Measurements from ENCODE around the gene TRANK1.

TRANK1 gene

GRCh38 chr3:36800533-36801116 lies 144.2 kb downstream of the TRANK1 start:
- no peak for DNase-seq (ENCODE audit: low read depth)

- DNase-seq (ENCODE audit: low read depth), result no peak
Measured at GRCh38 chr3:36796881-36797280, 148.0 kb downstream of the TRANK1 start.

DNA sequence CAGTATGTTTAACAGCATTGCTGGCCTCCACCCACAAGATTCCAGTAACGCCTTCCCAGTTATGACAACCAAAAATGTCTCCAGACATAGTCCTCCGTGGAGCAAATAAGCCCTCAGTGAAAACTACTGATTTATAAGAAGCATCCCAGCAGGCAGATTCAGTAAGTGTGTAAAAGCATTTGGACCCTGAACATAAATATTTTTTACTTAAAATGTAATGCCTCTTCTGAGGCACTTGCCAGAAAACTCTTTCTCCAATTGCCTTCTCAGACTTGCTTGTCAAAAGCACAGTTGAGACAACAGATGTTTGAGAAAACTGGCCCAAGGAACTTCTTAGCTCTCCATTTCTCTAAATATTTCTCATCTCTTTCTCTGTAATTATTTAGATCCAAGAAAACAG lies 148.7 kb downstream of the TRANK1 start:
- no peak for DNase-seq (ENCODE audit: low read depth)

DNA sequence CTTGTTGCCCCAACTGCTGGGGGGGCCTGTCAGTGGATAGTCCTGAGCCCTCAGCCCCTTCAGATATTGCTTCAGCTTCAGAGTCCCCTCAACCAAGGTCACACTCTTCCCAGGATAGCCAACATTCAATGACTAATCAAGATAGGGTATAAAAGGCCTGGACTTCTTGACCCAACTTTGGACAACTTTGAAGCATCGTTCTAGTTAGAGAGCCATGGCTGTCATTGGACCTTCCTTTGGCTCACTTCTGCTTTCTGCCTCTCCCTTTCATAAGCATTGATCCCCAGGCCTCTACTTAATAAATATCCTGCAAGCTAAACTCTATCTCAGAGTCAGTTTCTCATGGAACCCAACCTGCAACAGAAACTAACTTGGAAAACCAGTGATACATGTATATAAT lies 149.2 kb downstream of the TRANK1 start:
- no peak for DNase-seq (ENCODE audit: low read depth)

DNA sequence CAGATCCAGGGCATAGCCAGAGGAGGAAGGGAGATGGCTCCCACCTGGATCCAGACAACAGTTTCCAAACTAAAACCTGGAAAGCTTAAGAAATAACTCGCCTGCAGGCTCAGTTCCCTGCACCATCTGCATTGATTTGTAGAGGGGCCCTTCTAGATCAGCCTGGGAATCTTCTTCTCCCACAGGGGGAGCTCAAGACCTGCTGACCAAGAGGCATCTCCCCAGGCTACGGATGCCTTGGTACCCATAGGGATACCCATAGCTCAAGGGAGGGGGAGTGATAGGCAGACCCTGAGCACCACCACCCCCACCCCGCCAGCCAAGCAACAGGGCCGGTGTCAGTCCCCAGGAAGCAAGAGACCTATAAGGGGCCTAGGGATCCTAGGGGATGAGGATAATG lies 152.5 kb downstream of the TRANK1 start:
- no peak for DNase-seq (ENCODE audit: low read depth)

- DNase-seq (ENCODE audit: low read depth), result no peak
Measured at GRCh38 chr3:36790765-36791164, 154.1 kb downstream of the TRANK1 start.

DNA sequence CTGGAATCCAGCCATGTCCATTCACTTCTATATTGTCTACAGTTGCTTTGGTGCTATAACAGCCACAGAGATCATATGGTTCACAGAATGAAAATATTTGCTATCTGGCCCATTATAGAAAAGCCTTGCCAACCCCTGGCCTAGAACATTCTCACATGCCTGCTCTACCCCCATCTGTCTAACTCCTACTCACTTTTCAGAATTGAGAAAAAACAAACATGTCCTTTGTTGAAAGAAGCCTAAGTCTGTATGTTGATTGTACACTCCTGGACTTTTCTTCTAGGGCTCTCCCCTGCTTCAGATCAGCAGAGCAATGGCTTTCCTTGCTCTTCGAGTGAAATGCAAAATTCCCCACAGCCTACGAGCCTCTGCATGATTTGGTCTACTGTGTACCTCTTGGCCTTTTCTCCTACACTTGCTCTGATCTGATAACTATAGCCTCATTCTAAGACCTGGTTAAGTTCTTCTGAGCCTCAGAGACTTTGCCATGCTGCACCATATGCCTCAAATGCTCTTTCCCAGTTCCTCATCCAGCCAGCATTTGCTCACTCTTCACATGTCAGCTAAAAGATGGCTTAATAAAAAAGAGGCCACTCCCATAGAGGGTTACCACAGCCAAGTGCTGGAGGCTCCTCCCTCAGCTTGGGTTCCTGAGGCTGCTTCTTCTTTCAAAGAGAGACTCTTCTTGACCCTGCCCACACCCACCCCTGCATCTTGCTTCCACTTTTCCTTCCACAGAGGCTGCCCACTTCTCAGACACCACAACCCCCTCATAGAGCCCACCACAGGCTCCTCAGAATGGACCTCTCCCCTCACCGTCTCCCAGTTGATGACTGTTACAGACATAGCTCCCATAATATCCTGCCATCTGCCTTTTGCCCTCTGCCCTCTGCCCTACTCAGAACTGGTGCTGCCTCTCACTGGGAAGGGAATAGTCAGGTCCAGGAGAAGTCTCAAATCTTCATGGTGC lies 157.6 kb downstream of the TRANK1 start:
- DNase-seq (ENCODE audit: low read depth), result no peak

DNA sequence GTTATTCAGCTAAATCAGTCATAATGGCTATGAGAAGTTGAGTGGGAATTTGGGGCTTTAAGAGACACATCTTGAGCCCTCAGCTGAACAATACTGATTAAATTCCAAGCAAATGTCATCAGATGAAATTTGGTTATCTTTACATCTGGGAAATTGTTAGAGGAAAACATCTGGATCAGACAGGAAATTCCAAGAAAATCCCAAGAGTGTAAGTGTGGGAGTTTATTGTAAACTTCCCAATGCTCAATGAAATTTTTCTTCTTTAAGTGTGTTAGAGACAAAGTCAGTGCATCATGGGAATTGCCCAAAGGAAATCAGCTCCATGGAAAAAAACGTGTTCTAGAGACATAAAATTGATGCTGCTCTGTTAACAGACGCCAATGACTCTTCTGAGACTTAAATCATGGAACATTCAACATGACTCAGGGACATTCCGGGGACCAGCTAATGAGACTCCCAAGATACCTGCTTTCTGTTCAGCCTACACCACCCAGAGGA lies 160.7 kb downstream of the TRANK1 start:
- DNase-seq (ENCODE audit: low read depth), result no peak

- DNase-seq (ENCODE audit: low read depth), result no peak
Measured at GRCh38 chr3:36777424-36778218, 167.2 kb downstream of the TRANK1 start.

Measured in activated gamma-delta T cell treated with anti-CD3 and anti-CD28 coated beads, Interleukin-2, amount 50 U/mL, for 16 hours (primary cell).